Diencephalon (tissue), 1 donor: ENCODE measurements around the gene VPS26B. TPM values are rescaled to one million over a fixed set of nuclear protein-coding genes. Genes with fewer than 3 reads are reported as not detected.

Experiments
- total RNA-seq: library from RNA; depleted of rRNA; stranded (reverse); fragments of >200 nt; gene quantifications from one replicate; pipeline ENCODE4 v1.2.3, GENCODE V29; 2014

VPS26B gene
- 74.0 TPM for total RNA-seq

GRCh38 chr11:134223836-134224709 lies at the start of gene VPS26B, which contains the start of gene NCAPD3:
VPS26B (plus strand) TSS chr11:134224671; CDS start chr11:134225123, 452 bp downstream.
NCAPD3 (minus strand) TSS chr11:134223967; CDS start chr11:134223926, 41 bp downstream.

GRCh38 chr11:134253188-134253993 lies 28.9 kb downstream of the VPS26B start, which contains the start of the genes ACAD8 and THYN1:
ACAD8 (plus strand) TSS chr11:134253568; CDS start chr11:134253601, 33 bp downstream.
THYN1 (minus strand) TSS chr11:134253352; CDS start chr11:134252882, 470 bp downstream.

GRCh38 chr11:134275534-134276395 lies 51.3 kb downstream of the VPS26B start, which contains the start of gene GLB1L3:
GLB1L3 (plus strand) TSS chr11:134276379; CDS start chr11:134276741, 362 bp downstream.

Other genes starting within 250 kb of the VPS26B start
- 44.8 TPM for gene JAM3, start 155.6 kb upstream of the VPS26B start, total RNA-seq
- gene NCAPD3, start 704 bp upstream of the VPS26B start, total RNA-seq: 16.4 TPM
- gene THYN1, start 28.7 kb downstream of the VPS26B start, total RNA-seq: 44.1 TPM
- gene ACAD8, start 28.9 kb downstream of the VPS26B start, total RNA-seq: 27.0 TPM
- gene GLB1L3, start 51.7 kb downstream of the VPS26B start, total RNA-seq: 1.8 TPM
- gene GLB1L2, start 107.3 kb downstream of the VPS26B start, total RNA-seq: 3.2 TPM
- 56.7 TPM for gene B3GAT1, start 187.6 kb downstream of the VPS26B start, total RNA-seq